SH-SY5Y (cell line): ENCODE data around the gene NXPE3.

Experiments
- GATA2 ChIP-seq: IDR thresholded peaks from 2 replicates; pipeline ENCODE4 v1.6.1; 2011; ENCODE audit warnings: mild to moderate bottlenecking, low read depth, low read length
- GATA3 ChIP-seq: IDR thresholded peaks from 2 replicates; pipeline ENCODE4 v1.6.1; 2011; ENCODE audit warnings: low read depth, mild to moderate bottlenecking, low read length, moderate library complexity

- no peak for TF ChIP-seq GATA2
- no peak for TF ChIP-seq GATA3
These were observed 94.6 kb downstream of the NXPE3 start for GRCh38 chr3:101873619-101874018.
